ENCODE results near the gene SYTL3.

The SYTL3 gene

DNA sequence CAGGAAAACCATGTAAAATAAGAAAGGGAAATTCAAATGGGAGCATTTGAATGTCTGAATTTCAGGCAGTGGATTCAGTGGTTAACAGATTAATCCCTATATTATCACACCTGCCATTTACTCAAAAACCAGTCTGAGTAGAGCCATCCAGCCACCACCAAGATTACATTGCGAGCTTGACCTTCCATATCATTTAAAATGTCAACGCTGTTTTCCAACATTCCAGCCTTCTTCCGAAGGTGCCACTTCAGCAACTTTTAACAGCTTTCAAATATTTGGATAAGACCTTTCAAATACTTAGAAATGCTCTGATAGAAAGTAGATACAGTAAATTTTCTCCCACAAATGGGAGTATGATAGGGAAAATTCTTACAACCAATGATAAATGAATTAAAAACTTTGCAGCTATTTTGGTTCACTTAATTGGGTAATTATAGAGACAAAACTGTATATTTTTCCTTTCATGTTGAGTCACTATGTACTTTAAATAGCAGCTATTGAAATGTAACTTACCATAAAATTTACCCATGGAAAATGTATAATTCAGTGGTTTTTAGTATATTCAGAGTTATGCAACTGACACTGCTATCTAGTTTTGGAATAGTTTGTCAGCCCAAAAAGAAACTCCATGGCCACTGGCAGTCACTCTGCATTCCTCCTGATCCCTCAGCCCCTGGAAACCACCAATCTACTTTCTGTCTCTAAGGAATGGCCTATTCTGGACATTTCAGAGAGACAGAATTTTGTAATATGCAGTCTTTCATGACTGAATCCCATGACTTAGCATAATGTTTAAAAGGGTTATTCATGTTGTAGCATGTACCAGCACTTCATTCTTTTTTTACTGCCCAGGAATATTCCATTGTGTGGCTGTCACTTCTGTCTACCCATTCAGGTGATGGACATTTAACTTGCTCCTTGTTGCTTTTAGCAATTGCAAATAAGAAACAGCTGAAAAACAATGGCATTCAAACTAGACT, 147.8 kb downstream of the SYTL3 start:
- no peak for DNase-seq
- H3K4me1 Mint-ChIP-seq = peaks cover 57 to 92% of the 10 kb centered on the region in 2 donors

DNA sequence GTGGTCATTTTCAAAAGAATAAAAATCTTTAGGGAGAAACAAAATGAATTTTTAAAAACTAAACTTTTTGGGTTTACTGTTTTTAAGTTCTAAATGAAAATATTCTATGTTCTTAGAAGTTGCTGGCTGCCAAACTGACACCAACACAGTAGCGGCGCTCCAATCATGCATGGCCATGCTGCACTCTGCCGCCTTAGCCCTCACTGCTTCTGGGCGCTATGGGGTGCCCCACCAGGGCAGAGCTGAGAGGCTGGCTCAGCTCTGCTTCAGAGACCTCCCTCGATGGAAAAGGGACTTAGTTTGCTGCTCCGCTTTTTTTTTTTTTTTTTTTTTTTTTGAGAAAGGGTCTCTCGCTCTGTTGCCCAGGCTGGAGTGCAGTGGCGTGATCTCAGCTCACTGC, 148.5 kb downstream of the SYTL3 start:
- Mint-ChIP-seq H3K4me3 (peak overlapping the region; percentile 48 to 60), H3K27ac (peak overlapping the region; percentile 56), H3K36me3 (peaks cover 25 to 61% of the 10 kb centered on the region in 2 donors), H3K9me3 (no peaks in the 10 kb centered on the region), H3K4me1 (peaks cover 56 to 93% of the 10 kb centered on the region in 2 donors), H3K27me3 (no peaks in the 10 kb centered on the region)
- ATAC-seq (replicated peaks) = peak; percentile 36 to 44
- no peak for DNase-seq

More for the DNA sequence above, 147.8 kb downstream of the SYTL3 start:
- ATAC-seq (replicated peaks) = no peak
- Mint-ChIP-seq H3K27me3 (no peaks in the 10 kb centered on the region), H3K36me3 (peaks cover 27 to 61% of the 10 kb centered on the region in 2 donors), H3K9me3 (no peaks in the 10 kb centered on the region), H3K27ac (peak overlapping the region; percentile 84), H3K4me3 (peak overlapping the region; percentile 48 to 49)

GRCh38 chr6:158799051-158799792, 149.4 kb downstream of the SYTL3 start:
- Mint-ChIP-seq H3K36me3 (peaks cover 22 to 63% of the 10 kb centered on the region in 2 donors), H3K27ac (peak overlapping the region; percentile 85), H3K4me3 (peak overlapping the region; percentile 42 to 60), H3K9me3 (no peaks in the 10 kb centered on the region), H3K4me1 (peaks cover 59 to 91% of the 10 kb centered on the region in 2 donors), H3K27me3 (no peaks in the 10 kb centered on the region)
- DNase-seq = no peak
- ATAC-seq (replicated peaks) = peak in 1 of 2 donors; percentile 17

DNA sequence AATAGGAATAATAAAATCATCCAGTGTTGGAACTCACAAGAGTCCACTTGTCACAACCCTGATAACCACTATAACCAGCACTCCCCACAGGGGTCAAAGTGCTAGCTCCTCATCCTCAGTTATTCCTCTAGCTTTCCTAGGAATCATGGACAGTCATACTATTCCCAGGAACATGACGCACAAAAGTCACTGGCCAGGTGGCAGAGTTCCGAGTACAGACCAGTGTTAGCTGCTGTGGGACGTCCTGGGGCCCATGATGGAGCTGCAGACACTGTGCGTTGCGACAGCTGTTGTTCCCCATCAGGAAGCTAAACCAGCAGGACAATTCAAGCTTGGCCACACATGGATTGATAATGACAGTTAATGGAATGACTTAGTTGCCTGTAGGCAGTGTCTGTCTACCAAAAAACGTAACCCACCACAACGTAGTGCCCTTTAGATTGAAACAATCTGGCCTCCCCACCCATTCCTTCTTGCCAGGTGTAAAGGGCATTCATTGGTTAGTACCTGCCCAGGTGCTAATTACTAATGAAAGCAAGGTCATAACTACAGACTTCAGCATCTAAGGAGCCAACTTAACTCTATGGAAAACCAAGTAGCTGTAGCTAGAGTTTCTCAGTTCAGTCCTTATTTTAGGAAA, 151.9 kb downstream of the SYTL3 start:
- DNase-seq (no peak), ATAC-seq (replicated peaks) (no peak)
- Mint-ChIP-seq H3K4me1 (peaks cover 59 to 94% of the 10 kb centered on the region in 2 donors), H3K4me3 (no peak overlapping the region), H3K9me3 (no peaks in the 10 kb centered on the region), H3K36me3 (peaks cover 23 to 65% of the 10 kb centered on the region in 2 donors), H3K27ac (peak overlapping the region; percentile 17), H3K27me3 (no peaks in the 10 kb centered on the region)

GRCh38 chr6:158803733-158804143, 153.9 kb downstream of the SYTL3 start:
- peaks cover 60 to 95% of the 10 kb centered on the region in 2 donors for H3K4me1 Mint-ChIP-seq

GRCh38 chr6:158804207-158804606, 154.4 kb downstream of the SYTL3 start:
- no peaks in the 10 kb centered on the region for H3K9me3 Mint-ChIP-seq
- ATAC-seq (replicated peaks) (no peak), DNase-seq (no peak)

More at GRCh38 chr6:158803733-158804143, 153.9 kb downstream of the SYTL3 start:
- ATAC-seq (replicated peaks) (peak; percentile 66 to 83), DNase-seq (no peak)
- H3K4me3 Mint-ChIP-seq = peak overlapping the region; percentile 4 to 49
- no peaks in the 10 kb centered on the region for H3K27me3 Mint-ChIP-seq
- H3K9me3 Mint-ChIP-seq = no peaks in the 10 kb centered on the region
- peak overlapping the region; percentile 81 for H3K27ac Mint-ChIP-seq
- peaks cover 35 to 73% of the 10 kb centered on the region in 2 donors for H3K36me3 Mint-ChIP-seq

GRCh38 chr6:158805698-158806377, 156.0 kb downstream of the SYTL3 start:
- no peak for DNase-seq
- Mint-ChIP-seq H3K27me3 (no peaks in the 10 kb centered on the region), H3K4me3 (peak overlapping the region; percentile 17 to 62), H3K4me1 (peaks cover 60 to 96% of the 10 kb centered on the region in 2 donors), H3K36me3 (peaks cover 39 to 78% of the 10 kb centered on the region in 2 donors), H3K27ac (peak overlapping the region; percentile 87), H3K9me3 (no peaks in the 10 kb centered on the region)
- ATAC-seq (replicated peaks) = no peak

More at GRCh38 chr6:158804207-158804606, 154.4 kb downstream of the SYTL3 start:
- H3K36me3 Mint-ChIP-seq = peaks cover 38 to 74% of the 10 kb centered on the region in 2 donors
- H3K27ac Mint-ChIP-seq = peak overlapping the region; percentile 81
- peak overlapping the region; percentile 4 to 49 for H3K4me3 Mint-ChIP-seq
- H3K27me3 Mint-ChIP-seq = no peaks in the 10 kb centered on the region
- peaks cover 61 to 95% of the 10 kb centered on the region in 2 donors for H3K4me1 Mint-ChIP-seq

GRCh38 chr6:158807515-158808441, 157.9 kb downstream of the SYTL3 start:
- Mint-ChIP-seq H3K27ac (peak overlapping the region; percentile 93), H3K36me3 (peaks cover 41 to 82% of the 10 kb centered on the region in 2 donors), H3K9me3 (peaks cover 0 to 1% of the 10 kb centered on the region in 2 donors), H3K4me3 (peak overlapping the region; percentile 37 to 50), H3K4me1 (peaks cover 57 to 97% of the 10 kb centered on the region in 2 donors), H3K27me3 (no peaks in the 10 kb centered on the region)
- no peak for ATAC-seq (replicated peaks)
- no peak for DNase-seq

DNA sequence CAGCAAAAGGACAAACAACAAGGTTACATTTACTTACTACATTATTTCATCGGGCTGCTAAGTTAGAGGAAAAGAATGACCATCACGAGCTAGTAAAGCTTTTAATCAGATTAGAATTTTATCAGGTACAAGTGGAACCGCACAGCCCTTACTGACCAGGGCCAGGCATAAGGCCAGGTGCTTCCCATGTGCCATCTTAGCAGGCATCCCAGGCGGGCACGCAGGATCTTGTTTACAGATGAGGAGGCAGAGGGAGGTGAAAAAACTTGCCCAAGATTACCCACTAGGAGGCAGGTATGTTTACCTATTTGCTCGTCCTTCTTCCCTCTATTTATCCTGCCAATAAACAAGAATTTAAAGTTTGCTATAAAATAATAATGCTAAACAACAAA, 158.6 kb downstream of the SYTL3 start:
- Mint-ChIP-seq H3K4me1 (peaks cover 62 to 100% of the 10 kb centered on the region in 2 donors), H3K9me3 (peaks cover 0 to 5% of the 10 kb centered on the region in 2 donors), H3K4me3 (peak overlapping the region; percentile 50 to 72), H3K27ac (peak overlapping the region; percentile 93), H3K27me3 (no peaks in the 10 kb centered on the region), H3K36me3 (peaks cover 48 to 87% of the 10 kb centered on the region in 2 donors)
- DNase-seq = no peak
- no peak for ATAC-seq (replicated peaks)

DNA sequence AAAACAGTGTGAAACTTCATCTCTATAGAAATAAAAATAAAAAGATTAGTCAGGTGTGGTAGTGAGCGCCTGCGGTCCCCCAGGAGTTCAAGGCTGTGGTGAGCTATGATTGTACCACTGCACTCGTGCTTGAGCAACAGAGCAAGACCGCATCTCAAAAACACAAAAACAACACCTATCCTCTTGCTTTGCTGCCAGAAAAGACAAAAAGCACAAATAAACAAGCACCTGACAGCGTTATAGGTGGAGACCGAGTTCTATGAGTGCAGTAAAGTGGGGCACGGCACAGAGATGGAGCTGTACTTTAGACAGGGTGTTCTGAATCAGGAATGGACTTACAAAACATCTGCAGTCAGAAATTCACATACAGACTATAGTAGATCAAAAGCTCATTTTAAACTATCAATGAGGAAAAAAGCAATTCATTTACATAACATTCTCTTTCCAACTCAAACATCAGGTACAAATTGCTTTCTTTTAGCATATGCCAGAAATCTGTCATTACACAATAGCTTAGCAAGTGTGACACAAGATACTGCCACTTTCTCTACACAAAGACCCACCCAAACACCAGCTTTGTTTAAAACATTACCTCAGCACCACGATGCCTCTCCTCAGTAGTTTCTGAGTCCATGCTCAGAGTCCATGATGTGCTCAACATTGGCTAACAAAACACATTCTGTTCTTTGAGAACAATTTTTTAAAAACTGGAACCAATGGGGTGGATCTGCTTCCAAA, 159.3 kb downstream of the SYTL3 start:
- no peaks in the 10 kb centered on the region for H3K27me3 Mint-ChIP-seq
- peak overlapping the region; percentile 93 for H3K27ac Mint-ChIP-seq
- H3K36me3 Mint-ChIP-seq = peaks cover 52 to 87% of the 10 kb centered on the region in 2 donors
- peaks cover 60 to 100% of the 10 kb centered on the region in 2 donors for H3K4me1 Mint-ChIP-seq
- H3K4me3 Mint-ChIP-seq = peak overlapping the region; percentile 72 to 78
- peaks cover 0 to 5% of the 10 kb centered on the region in 2 donors for H3K9me3 Mint-ChIP-seq
- ATAC-seq (replicated peaks) (peak; percentile 82 to 91), DNase-seq (no peak)

DNA sequence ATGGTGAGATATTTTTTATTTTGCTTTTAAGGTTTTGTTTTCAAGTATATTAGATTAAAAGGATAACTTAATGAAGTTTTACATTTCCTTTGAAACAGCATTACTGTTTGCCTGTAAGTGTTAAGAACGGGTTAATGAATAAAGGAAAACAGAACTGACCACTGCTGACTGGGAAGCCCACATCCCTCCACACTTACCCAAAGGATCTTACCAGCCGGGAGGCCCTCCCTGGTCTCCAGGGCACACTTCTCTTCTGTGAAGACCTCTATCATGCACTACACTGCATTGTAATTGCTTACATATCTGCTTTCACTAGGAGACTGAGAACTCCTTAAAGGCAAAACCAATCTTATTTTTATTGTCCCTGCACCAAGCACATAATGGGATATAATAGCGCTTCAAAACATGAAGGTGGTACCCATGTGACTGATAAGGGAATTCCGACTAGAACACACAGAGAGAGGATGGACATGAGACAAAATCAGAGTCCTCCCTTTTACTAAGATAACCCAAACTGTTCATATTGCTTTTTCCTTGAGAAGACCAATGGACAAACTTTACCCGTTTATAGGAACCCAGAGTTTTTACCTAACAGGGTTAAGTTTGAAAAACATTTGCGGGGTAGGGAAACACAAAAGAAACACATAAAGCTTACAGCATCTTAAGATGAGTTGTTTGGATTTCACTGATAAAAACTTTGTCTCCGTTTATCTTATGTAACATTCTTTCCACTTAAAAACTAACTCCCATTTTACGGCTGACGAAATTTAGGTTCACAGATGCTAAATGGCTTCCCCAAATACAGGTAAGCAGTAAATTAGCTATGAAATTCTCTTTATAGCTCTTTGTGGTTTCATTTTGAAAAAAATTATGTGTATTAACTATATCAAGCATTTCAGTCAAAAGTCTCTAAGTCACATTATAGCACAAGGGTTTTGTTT, 160.6 kb downstream of the SYTL3 start:
- Mint-ChIP-seq H3K4me3 (peak overlapping the region; percentile 51 to 57), H3K36me3 (peaks cover 56 to 88% of the 10 kb centered on the region in 2 donors), H3K4me1 (peaks cover 64 to 100% of the 10 kb centered on the region in 2 donors), H3K9me3 (peaks cover 0 to 5% of the 10 kb centered on the region in 2 donors), H3K27me3 (no peaks in the 10 kb centered on the region), H3K27ac (peak overlapping the region; percentile 88)
- no peak for ATAC-seq (replicated peaks)
- no peak for DNase-seq
